GM12864 (cell line): Measurements from ENCODE around the gene IGBP1.

ENCODE experiments used
- DNase-seq: peaks from one replicate; pipeline ENCODE4 v3.0.0-alpha.2; 2011; ENCODE audit warnings: low read depth
- H3K4me3 ChIP-seq: 2 replicates; pipeline ENCODE4 v1.5.1; 2011; ENCODE audit warnings: mild to moderate bottlenecking, low read depth, low read length, control low read depth
- TF ChIP-seq, protein P1 (sequence below): IDR thresholded peaks from 2 replicates; pipeline ENCODE4 v1.5.1; 2011; ENCODE audit warnings: low read depth, mild to moderate bottlenecking, moderate library complexity, low read length, control low read depth, inconsistent platforms; ENCODE audit errors: missing control alignments

The IGBP1 gene

DNA sequence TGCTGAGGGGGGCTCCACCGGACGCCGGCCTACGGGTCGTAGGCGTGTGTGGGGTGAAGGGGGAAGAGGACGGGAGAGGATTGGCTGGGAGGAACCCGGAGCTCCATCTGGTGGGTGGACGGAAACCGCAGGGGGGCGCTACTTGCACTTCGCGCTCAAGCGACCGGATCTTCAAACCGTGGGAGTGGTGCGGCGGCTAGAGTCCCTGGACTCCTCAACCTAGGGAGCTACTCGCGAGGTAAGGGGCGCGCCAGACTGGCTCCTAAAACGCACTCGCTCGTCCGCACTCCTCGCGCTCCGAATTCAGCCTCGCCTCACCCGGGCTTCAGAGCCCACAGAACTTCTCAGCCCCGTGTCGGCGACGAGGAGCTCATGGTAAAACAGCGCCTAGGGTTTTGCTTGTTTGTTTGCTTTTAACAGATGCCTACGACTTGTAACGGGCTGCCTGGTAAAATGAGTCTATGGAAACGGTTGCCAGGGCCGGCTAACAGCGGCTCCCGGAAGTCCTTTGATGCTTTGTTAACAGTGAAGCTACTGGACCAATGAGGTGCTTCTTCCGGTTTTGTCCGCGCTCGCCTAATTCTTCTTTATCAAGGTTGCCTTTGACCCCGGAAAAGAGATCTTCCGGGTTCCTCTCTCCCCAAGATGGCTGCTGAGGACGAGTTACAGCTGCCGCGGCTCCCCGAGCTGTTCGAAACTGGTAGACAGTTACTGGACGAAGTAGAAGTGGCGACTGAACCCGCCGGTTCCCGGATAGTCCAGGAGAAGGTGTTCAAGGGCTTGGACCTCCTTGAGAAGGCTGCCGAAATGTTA is at the start of gene IGBP1:
IGBP1 (plus strand) TSS at position 145 of the 813 bp plus-strand sequence; CDS start at position 646, 501 bp downstream.
- TF ChIP-seq, protein P1, sequence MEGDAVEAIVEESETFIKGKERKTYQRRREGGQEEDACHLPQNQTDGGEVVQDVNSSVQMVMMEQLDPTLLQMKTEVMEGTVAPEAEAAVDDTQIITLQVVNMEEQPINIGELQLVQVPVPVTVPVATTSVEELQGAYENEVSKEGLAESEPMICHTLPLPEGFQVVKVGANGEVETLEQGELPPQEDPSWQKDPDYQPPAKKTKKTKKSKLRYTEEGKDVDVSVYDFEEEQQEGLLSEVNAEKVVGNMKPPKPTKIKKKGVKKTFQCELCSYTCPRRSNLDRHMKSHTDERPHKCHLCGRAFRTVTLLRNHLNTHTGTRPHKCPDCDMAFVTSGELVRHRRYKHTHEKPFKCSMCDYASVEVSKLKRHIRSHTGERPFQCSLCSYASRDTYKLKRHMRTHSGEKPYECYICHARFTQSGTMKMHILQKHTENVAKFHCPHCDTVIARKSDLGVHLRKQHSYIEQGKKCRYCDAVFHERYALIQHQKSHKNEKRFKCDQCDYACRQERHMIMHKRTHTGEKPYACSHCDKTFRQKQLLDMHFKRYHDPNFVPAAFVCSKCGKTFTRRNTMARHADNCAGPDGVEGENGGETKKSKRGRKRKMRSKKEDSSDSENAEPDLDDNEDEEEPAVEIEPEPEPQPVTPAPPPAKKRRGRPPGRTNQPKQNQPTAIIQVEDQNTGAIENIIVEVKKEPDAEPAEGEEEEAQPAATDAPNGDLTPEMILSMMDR, result peak; percentile 59
- peak within 1 kb of the TSS; percentile 85 for H3K4me3 ChIP-seq
- DNase-seq, result peak; percentile 77

DNA sequence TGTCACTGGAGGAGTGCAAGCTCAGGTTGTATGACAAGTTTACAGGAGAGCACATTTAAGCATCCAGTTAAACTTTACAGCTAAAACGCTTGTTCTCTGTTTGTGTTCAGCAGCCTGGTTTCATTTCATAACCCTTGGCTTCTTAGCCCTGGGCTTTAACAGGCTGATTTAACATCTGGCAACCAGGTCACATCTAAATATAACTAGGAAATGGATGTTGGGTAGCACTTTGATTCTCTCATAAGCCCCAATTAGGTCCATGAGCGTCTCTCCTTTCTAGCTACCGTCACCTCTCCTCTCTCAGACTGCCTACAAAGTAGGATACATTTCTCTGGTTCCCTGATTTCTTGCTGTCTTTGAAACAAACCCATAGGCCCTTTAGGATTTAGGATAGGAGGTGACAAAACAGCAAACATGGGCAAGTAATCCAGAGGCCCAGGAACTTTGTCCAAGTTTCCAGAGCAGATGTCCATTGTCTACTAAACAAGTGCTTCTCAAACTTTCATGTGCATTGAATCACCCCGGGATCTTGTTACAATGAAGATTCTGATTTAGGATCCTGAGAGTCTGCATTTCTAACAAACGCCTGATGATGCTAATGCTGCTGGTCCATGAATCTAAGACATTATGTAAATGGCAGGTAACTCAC is 48.5 kb upstream of the IGBP1 start:
- TF ChIP-seq, protein P1, result no peak
- H3K4me3 ChIP-seq, result no peak overlapping the region
- no peak for DNase-seq

DNA sequence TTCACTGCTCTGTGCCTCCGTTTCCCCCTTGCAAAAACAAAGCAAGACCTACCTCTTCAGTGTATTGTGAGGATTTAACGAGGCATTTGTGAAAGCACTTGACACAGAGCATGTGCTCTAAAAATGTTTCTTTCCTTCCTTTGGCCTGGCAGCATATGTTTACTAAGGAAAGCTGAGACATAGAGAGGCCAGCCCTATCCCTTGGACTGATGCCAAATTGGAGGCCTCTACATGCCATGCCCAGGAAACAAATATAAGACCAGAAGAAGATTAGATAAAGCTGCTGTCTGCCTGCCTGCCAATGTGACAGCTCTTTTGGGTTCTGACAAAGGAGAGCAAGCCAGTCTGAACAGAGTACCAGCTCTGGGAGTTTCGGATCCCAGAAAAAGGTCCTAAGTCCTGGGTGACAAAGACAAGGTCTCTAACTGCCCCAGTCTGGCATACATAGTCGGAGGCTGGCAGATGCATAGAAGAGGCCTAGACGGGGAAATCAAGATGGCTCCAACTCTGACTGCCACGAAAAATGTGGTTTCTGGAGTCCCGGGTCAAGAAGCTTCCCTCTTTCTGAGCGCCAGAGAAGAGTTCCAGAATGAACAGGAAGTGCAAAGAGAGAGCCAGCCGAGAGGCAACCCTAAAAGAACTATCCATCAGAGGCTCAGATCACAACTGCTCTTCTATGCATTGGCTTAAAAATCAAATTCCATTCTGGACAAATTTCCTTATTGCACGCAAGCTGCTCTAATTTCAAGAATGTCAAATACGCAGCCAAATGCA is 45.2 kb upstream of the IGBP1 start:
- TF ChIP-seq, protein P1, result no peak
- no peak for DNase-seq
- no peak overlapping the region for H3K4me3 ChIP-seq

DNA sequence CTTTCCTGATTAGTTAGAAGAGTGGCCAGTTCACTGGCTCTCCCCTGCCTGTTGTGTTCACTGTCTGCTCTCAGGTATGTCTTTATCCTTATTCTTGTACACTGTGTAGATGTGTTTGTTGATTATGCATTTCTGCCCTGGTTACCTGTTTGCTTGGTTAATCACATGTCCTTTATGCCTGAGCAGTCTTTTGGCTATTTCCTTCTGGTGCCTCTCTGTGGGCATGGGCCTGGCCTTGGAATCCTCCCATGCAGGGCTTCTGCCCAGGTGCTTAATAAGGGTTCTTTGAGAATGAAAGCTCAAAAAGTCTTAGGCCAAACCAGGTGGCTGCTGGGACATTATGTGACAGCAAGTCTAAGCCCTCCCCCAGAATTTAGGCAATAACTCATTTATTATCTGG is 44.5 kb upstream of the IGBP1 start:
- no peak overlapping the region for H3K4me3 ChIP-seq
- TF ChIP-seq, protein P1, result no peak
- DNase-seq, result no peak

DNA sequence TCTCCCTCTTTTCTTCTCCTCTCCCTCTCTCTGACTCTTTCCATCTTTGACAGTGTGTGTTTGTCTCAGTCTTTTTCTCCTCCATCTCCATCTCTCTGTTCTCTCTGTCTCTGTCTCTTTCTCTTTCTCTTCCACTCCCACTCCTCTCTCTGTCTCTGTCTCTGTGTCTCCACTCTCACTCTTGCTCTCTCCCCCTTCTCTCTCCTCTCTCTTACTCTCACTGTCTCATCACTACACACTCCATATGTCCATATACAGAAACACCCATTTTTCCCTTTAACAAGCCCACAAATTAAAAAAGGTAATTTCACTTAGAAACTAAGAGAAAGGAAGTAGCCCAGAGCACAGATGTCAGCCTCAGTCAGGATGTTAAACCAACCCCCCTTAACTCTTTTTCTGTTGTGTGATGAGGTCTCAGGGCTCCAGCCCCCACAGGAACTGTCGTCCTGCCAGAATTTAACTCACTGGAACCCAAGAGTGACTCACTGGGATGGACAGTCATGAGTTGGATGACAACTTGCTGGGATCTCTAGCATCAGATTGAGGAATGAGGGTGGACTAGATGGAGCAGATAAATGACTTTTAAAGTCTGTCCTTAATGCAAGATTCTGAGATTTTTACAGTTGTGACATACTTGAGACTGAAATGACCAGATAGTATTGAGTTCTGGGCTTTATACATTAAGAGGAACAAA is 43.5 kb upstream of the IGBP1 start:
- TF ChIP-seq, protein P1, result no peak
- no peak overlapping the region for H3K4me3 ChIP-seq
- DNase-seq, result no peak

DNA sequence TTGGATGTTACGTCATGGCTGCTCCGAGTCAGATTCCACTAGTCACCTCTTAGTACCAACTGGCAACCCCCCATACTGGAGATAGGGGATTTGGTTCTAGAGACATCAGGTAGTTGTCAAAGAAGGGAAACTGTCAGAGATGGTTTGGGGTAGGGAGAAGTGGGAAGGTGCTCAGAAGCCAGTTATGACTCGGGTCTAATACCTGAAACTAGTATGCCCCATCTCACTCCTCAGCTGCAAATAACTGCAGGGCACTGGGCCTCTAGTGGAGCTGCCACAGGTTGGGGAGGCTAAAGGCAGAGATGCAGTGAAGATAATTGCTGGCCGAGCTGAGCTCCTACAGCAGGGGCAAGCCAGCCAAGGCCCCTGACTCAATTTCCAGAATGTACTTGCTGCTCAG is 41.0 kb upstream of the IGBP1 start:
- no peak overlapping the region for H3K4me3 ChIP-seq
- no peak for DNase-seq
- TF ChIP-seq, protein P1, result no peak
